ENCODE measurements around the gene POLR3E.

POLR3E gene

DNA sequence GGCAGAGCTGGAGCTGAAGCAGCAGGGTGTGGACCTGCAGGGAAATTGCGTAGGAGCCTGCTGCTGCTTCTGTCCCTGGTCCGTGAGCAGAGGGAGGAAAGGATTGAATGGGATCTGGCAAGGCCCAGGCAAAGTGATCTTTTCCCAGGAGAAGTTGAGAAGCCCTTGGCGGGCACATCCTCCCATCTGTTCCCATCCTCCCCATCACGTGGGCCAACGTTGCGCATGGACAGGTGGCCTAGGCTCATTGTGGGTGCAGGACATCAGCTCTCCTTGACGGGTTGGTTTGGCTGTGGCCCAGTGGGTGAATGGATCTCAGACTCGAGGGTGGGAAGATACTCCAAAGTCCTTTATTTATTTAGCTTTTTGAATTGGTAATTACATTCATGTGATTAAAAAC lies 29.4 kb upstream of the POLR3E start:
- Histone ChIP-seq H2AK5ac (ENCODE audit: low read length, severe bottlenecking) (no peak overlapping the region), H3K18ac (ENCODE audit: low read depth in 1 of 2, low read length in 2 of 2) (no peak overlapping the region), H2BK12ac (ENCODE audit: low read length in 2 of 2) (no peak overlapping the region), H2BK5ac (ENCODE audit: low read depth, low read length, poor library complexity, severe bottlenecking) (no peak overlapping the region), H3K27me3 (ENCODE audit: control insufficient read depth in 1 of 2, insufficient read depth in 1 of 2, low read length in 2 of 2) (no peaks in the 10 kb centered on the region), H3K4me3 (ENCODE audit: insufficient read depth in 1 of 2, low read depth in 1 of 2, low read length in 2 of 2) (no peak overlapping the region), H2BK120ac (ENCODE audit: low read depth, low read length) (no peak overlapping the region), H4K91ac (ENCODE audit: low read length) (no peak overlapping the region), H4K8ac (ENCODE audit: low read length) (no peak overlapping the region), H3K4me1 (ENCODE audit: control insufficient read depth, insufficient read depth, low read depth, low read length) (no peaks in the 10 kb centered on the region), H2AFZ (ENCODE audit: low read depth, low read length) (no peak overlapping the region), H3K4ac (ENCODE audit: low read depth in 1 of 2, low read length in 2 of 2) (no peak overlapping the region), H2BK15ac (ENCODE audit: low read depth, poor library complexity, severe bottlenecking) (peak overlapping the region; percentile 20), H3K79me1 (replicated peaks; ENCODE audit: low read length, poor library complexity, severe bottlenecking) (peaks cover 2% of the 10 kb centered on the region), H3K36me3 (ENCODE audit: control insufficient read depth in 1 of 2, insufficient read depth in 2 of 2, low read depth in 1 of 2, low read length in 2 of 2) (peaks cover 47 to 85% of the 10 kb centered on the region in 2 experiments), H3K9me3 (ENCODE audit: control insufficient read depth, low read length) (no peaks in the 10 kb centered on the region), H3K27ac (ENCODE audit: low read length, poor library complexity, severe bottlenecking) (no peak overlapping the region), H3K14ac (ENCODE audit: low read length in 2 of 2) (peak overlapping the region in 1 of 2 experiments; percentile 57), H3K9ac (ENCODE audit: low read length) (no peak overlapping the region), H3K4me2 (ENCODE audit: low read length, poor library complexity, severe bottlenecking) (no peak overlapping the region), H3K23ac (ENCODE audit: low read length in 2 of 2) (no peak overlapping the region)
- 91% methylated on average over 6 of the region's 8 CpGs for WGBS
- DNase-seq: no peak

DNA sequence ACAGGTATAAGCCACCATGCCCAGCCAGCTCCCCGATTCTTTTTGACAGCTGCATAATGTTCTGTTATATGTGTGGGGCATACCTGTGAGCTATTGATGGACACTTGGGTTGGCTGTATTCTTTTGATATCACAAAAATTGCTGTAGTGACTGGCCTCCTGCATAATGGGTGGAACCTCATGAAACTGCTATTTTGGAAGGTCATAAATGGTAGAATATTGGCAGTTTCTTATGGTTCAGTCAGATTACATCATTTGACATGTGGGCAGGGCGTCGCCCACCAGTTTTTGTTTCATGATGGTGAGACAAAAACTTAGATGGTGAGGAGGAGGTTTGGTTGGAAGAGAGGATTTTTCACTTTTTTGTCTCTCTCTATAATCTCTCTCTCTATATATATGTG lies 26.7 kb upstream of the POLR3E start:
- Histone ChIP-seq H3K9ac (ENCODE audit: low read length) (no peak overlapping the region), H3K4me3 (ENCODE audit: insufficient read depth in 1 of 2, low read depth in 1 of 2, low read length in 2 of 2) (no peak overlapping the region), H2BK5ac (ENCODE audit: low read depth, low read length, poor library complexity, severe bottlenecking) (no peak overlapping the region), H3K27ac (ENCODE audit: low read length, poor library complexity, severe bottlenecking) (no peak overlapping the region), H3K79me1 (replicated peaks; ENCODE audit: low read length, poor library complexity, severe bottlenecking) (peaks cover 3% of the 10 kb centered on the region), H2BK120ac (ENCODE audit: low read depth, low read length) (no peak overlapping the region), H3K27me3 (ENCODE audit: control insufficient read depth in 1 of 2, insufficient read depth in 1 of 2, low read length in 2 of 2) (no peaks in the 10 kb centered on the region), H3K9me3 (ENCODE audit: control insufficient read depth, low read length) (no peaks in the 10 kb centered on the region), H3K4me2 (ENCODE audit: low read length, poor library complexity, severe bottlenecking) (no peak overlapping the region), H3K23ac (ENCODE audit: low read length in 2 of 2) (no peak overlapping the region), H2BK12ac (ENCODE audit: low read length in 2 of 2) (no peak overlapping the region), H4K8ac (ENCODE audit: low read length) (no peak overlapping the region), H3K4ac (ENCODE audit: low read depth in 1 of 2, low read length in 2 of 2) (no peak overlapping the region), H3K18ac (ENCODE audit: low read depth in 1 of 2, low read length in 2 of 2) (no peak overlapping the region), H2AFZ (ENCODE audit: low read depth, low read length) (no peak overlapping the region), H3K36me3 (ENCODE audit: control insufficient read depth in 1 of 2, insufficient read depth in 2 of 2, low read depth in 1 of 2, low read length in 2 of 2) (peaks cover 44 to 88% of the 10 kb centered on the region in 2 experiments), H3K14ac (ENCODE audit: low read length in 2 of 2) (no peak overlapping the region), H4K91ac (ENCODE audit: low read length) (no peak overlapping the region), H2AK5ac (ENCODE audit: low read length, severe bottlenecking) (no peak overlapping the region), H3K4me1 (ENCODE audit: control insufficient read depth, insufficient read depth, low read depth, low read length) (no peaks in the 10 kb centered on the region), H2BK15ac (ENCODE audit: low read depth, poor library complexity, severe bottlenecking) (no peak overlapping the region)
- 97% methylated on average over 3 of the region's 3 CpGs for WGBS
- DNase-seq: no peak

DNA sequence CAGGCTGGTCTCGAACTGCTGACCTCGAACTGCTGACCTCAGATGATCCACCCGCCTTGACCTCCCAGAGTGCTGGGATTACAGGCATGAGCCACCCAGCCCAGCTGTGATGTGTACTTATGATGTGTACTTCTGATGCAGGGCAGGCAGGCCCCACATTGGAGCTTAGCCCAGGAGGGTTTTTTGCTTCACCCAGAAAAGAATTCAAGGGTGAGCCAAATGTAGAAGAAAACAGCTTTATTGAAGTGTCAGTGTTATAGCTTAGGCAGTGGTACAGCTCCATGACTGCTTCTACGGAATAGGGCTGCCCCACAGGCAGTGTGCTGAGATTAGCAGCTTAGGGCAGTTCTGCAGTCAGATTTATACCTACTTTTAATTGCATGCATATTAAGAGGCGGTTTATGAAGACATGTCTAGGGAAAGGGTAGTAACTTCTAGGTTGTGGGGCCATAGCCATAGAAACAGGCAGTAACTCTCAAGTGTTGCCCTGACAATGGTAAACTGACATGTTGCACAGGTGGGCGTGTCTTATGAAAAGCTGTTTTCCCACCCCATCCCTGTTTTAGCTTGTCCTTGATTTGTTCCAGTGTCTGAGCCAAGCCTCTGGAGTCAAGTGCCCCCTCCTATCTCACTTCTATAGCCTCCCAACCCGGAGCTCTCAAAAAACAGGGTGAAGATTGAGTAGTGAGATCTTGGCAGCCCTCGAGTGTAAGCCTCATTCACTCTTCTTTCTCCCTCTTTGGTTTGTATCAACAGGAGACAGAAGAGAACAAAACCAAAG lies 24.1 kb upstream of the POLR3E start:
- Histone ChIP-seq H3K23ac (ENCODE audit: low read length in 2 of 2) (no peak overlapping the region), H2AK5ac (ENCODE audit: low read length, severe bottlenecking) (no peak overlapping the region), H2BK5ac (ENCODE audit: low read depth, low read length, poor library complexity, severe bottlenecking) (no peak overlapping the region), H3K27ac (ENCODE audit: low read length, poor library complexity, severe bottlenecking) (no peak overlapping the region), H3K9ac (ENCODE audit: low read length) (no peak overlapping the region), H3K4me1 (ENCODE audit: control insufficient read depth, insufficient read depth, low read depth, low read length) (no peaks in the 10 kb centered on the region), H3K4me2 (ENCODE audit: low read length, poor library complexity, severe bottlenecking) (no peak overlapping the region), H4K91ac (ENCODE audit: low read length) (no peak overlapping the region), H2BK15ac (ENCODE audit: low read depth, poor library complexity, severe bottlenecking) (no peak overlapping the region), H3K18ac (ENCODE audit: low read depth in 1 of 2, low read length in 2 of 2) (no peak overlapping the region), H4K8ac (ENCODE audit: low read length) (no peak overlapping the region), H3K4ac (ENCODE audit: low read depth in 1 of 2, low read length in 2 of 2) (no peak overlapping the region), H2BK120ac (ENCODE audit: low read depth, low read length) (no peak overlapping the region), H3K14ac (ENCODE audit: low read length in 2 of 2) (no peak overlapping the region), H3K27me3 (ENCODE audit: control insufficient read depth in 1 of 2, insufficient read depth in 1 of 2, low read length in 2 of 2) (no peaks in the 10 kb centered on the region), H2BK12ac (ENCODE audit: low read length in 2 of 2) (no peak overlapping the region), H3K36me3 (ENCODE audit: control insufficient read depth in 1 of 2, insufficient read depth in 2 of 2, low read depth in 1 of 2, low read length in 2 of 2) (peaks cover 30 to 84% of the 10 kb centered on the region in 2 experiments), H3K79me1 (replicated peaks; ENCODE audit: low read length, poor library complexity, severe bottlenecking) (peaks cover 1% of the 10 kb centered on the region), H3K9me3 (ENCODE audit: control insufficient read depth, low read length) (no peaks in the 10 kb centered on the region), H2AFZ (ENCODE audit: low read depth, low read length) (no peak overlapping the region), H3K4me3 (ENCODE audit: insufficient read depth in 1 of 2, low read depth in 1 of 2, low read length in 2 of 2) (no peak overlapping the region)
- no peak for DNase-seq
- 96% methylated on average over 8 of the region's 8 CpGs for WGBS

DNA sequence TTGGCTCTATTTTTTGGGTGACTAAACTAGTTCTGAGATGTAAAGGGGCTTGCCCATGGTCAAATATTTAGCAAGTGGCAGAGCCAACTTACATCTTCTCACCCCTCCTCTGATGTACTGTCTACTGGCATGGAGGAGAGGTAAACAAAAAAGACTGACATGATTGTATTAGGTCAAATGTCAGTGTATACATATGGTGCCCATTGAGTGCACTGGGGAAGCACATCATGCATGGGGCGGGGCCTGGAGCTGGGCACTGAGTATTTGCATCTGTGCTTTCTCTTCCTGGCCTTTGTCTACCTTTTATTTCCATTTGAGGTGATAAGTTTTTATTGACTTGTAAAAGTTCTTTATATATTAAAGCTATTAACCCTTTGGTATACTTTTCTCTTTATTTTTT lies 22.3 kb upstream of the POLR3E start:
- Histone ChIP-seq H2AFZ (ENCODE audit: low read depth, low read length) (no peak overlapping the region), H4K91ac (ENCODE audit: low read length) (no peak overlapping the region)
- 100% methylated on average over 1 of the region's 1 CpG for WGBS

More for the DNA sequence above, 22.3 kb upstream of the POLR3E start:
- Histone ChIP-seq H3K79me1 (replicated peaks; ENCODE audit: low read length, poor library complexity, severe bottlenecking) (peaks cover 1% of the 10 kb centered on the region), H3K4me3 (ENCODE audit: insufficient read depth in 1 of 2, low read depth in 1 of 2, low read length in 2 of 2) (no peak overlapping the region), H3K4me2 (ENCODE audit: low read length, poor library complexity, severe bottlenecking) (no peak overlapping the region), H3K4ac (ENCODE audit: low read depth in 1 of 2, low read length in 2 of 2) (no peak overlapping the region), H3K27me3 (ENCODE audit: control insufficient read depth in 1 of 2, insufficient read depth in 1 of 2, low read length in 2 of 2) (no peaks in the 10 kb centered on the region), H3K14ac (ENCODE audit: low read length in 2 of 2) (no peak overlapping the region), H2BK5ac (ENCODE audit: low read depth, low read length, poor library complexity, severe bottlenecking) (no peak overlapping the region), H3K36me3 (ENCODE audit: control insufficient read depth in 1 of 2, insufficient read depth in 2 of 2, low read depth in 1 of 2, low read length in 2 of 2) (peaks cover 37 to 84% of the 10 kb centered on the region in 2 experiments), H3K27ac (ENCODE audit: low read length, poor library complexity, severe bottlenecking) (no peak overlapping the region), H2AK5ac (ENCODE audit: low read length, severe bottlenecking) (no peak overlapping the region), H2BK120ac (ENCODE audit: low read depth, low read length) (no peak overlapping the region), H4K8ac (ENCODE audit: low read length) (no peak overlapping the region), H3K18ac (ENCODE audit: low read depth in 1 of 2, low read length in 2 of 2) (no peak overlapping the region), H3K23ac (ENCODE audit: low read length in 2 of 2) (no peak overlapping the region), H3K4me1 (ENCODE audit: control insufficient read depth, insufficient read depth, low read depth, low read length) (peaks cover under 1% of the 10 kb centered on the region), H2BK12ac (ENCODE audit: low read length in 2 of 2) (no peak overlapping the region), H2BK15ac (ENCODE audit: low read depth, poor library complexity, severe bottlenecking) (no peak overlapping the region), H3K9me3 (ENCODE audit: control insufficient read depth, low read length) (no peaks in the 10 kb centered on the region), H3K9ac (ENCODE audit: low read length) (no peak overlapping the region)
- no peak for DNase-seq
